Tibial nerve (tissue), 4 donors: ENCODE data around the gene CAP1. TPM values are rescaled to one million over a fixed set of nuclear protein-coding genes. Genes with fewer than 3 reads are reported as not detected.

ENCODE experiments used
- DNase-seq, 2 donors: peaks; one replicate each; pipeline ENCODE4 v3.0.0-alpha.2; 2019; ENCODE audit warnings: low spot score in 2 of 2
- H3K27ac ChIP-seq, 4 donors: fragments of 200-600 bp; sonication (generic) in 3 of 4; one replicate each; pipeline ENCODE4 v1.5.1; 2017 to 2019; ENCODE audit warnings: mild to moderate bottlenecking in 1 of 4
- H3K27me3 ChIP-seq, 2 donors: fragments of 200-600 bp; sonication (generic) in 1 of 2; one replicate each; pipeline versions ENCODE4 v1.5.1 to v1.6.0; 2017 to 2019
- H3K36me3 ChIP-seq, 3 donors: fragments of 200-600 bp; sonication (generic); one replicate each; pipeline ENCODE4 v1.5.1; 2018 to 2019
- H3K4me1 ChIP-seq, 4 donors: fragments of 200-600 bp; sonication (generic) in 3 of 4; one replicate each; pipeline ENCODE4 v1.5.1; 2017 to 2019
- H3K4me3 ChIP-seq, 4 donors: fragments of 200-600 bp; sonication (generic) in 3 of 4; one replicate each; pipeline ENCODE4 v1.5.1; 2017 to 2019; ENCODE audit warnings: mild to moderate bottlenecking in 1 of 4, moderate library complexity in 1 of 4
- H3K9me3 ChIP-seq, 4 donors: fragments of 200-600 bp; sonication (generic) in 3 of 4; one replicate each; pipeline ENCODE4 v1.5.1; 2017 to 2019
- CTCF ChIP-seq, 5 experiments: fragments of 200-600 bp in 3 of 5; fragments of 450-650 bp in 2 of 5; sonication (generic) in 3 of 5; IDR thresholded peaks; one replicate each; pipeline ENCODE4 v1.5.1; 2016 to 2019; ENCODE audit warnings: antibody characterized with exemption in 5 of 5, mild to moderate bottlenecking in 3 of 5, moderate library complexity in 2 of 5
- EP300 ChIP-seq, 2 donors: sonication (generic); formaldehyde crosslinking; IDR thresholded peaks; one replicate each; pipeline ENCODE4 v1.6.1; 2017; ENCODE audit warnings: antibody characterized with exemption in 2 of 2, mild to moderate bottlenecking in 1 of 2
- POLR2A ChIP-seq, 2 donors: fragments of 450-650 bp; IDR thresholded peaks; one replicate each; pipeline ENCODE4 v1.6.1; 2017; ENCODE audit warnings: antibody characterized with exemption in 2 of 2, mild to moderate bottlenecking in 2 of 2, moderate library complexity in 2 of 2
- WGBS, 2 donors: methylation state at CpG; one replicate each; pipeline ENCODE4 v1.1.5; 2018; 5-methylcytosine and 5-hydroxymethylcytosine counted together
- total RNA-seq, 4 donors: library from RNA; depleted of rRNA; stranded (reverse); fragments of >200 nt; gene quantifications; one replicate each; pipeline ENCODE4 v1.1.0, GENCODE V29; 2016

Gene CAP1
- total RNA-seq, 4 donors from 2014 or later: 210 to 281 (median 227) TPM

GRCh38 chr1:40011198-40011597, 29.3 kb upstream of the CAP1 start:
- Histone ChIP-seq H3K27me3 (no peaks in the 10 kb centered on the region), H3K27ac (no peak overlapping the region), H3K9me3 (no peaks in the 10 kb centered on the region), H3K4me3 (no peak overlapping the region), H3K4me1 (no peaks in the 10 kb centered on the region), H3K36me3 (no peaks in the 10 kb centered on the region)
- no peak for TF ChIP-seq EP300 (IDR thresholded peaks at IDR 0.05)
- TF ChIP-seq POLR2A (IDR thresholded peaks at IDR 0.05): no peak
- TF ChIP-seq CTCF (IDR thresholded peaks at IDR 0.05): no peak
- 94 to 98% methylated on average over 3 of the region's 3 CpGs for WGBS, 2 donors
- no peak for DNase-seq

- no peak for DNase-seq
- TF ChIP-seq POLR2A (IDR thresholded peaks at IDR 0.05) (no peak), EP300 (IDR thresholded peaks at IDR 0.05) (no peak), CTCF (IDR thresholded peaks at IDR 0.05) (no peak)
- Histone ChIP-seq H3K4me3 (no peak overlapping the region), H3K9me3 (no peaks in the 10 kb centered on the region), H3K4me1 (no peaks in the 10 kb centered on the region), H3K27ac (no peak overlapping the region), H3K36me3 (no peaks in the 10 kb centered on the region), H3K27me3 (no peaks in the 10 kb centered on the region)
- 70 to 79% methylated on average over 3 of the region's 3 CpGs for WGBS, 2 donors
These were observed 26.2 kb upstream of the CAP1 start for GRCh38 chr1:40014253-40014706.

GRCh38 chr1:40014812-40015594, 25.5 kb upstream of the CAP1 start:
- H3K27me3 ChIP-seq: no peaks in the 10 kb centered on the region
- DNase-seq: no peak
- 67 to 75% methylated on average over 10 of the region's 10 CpGs for WGBS, 2 donors
- no peak overlapping the region for H3K4me3 ChIP-seq
- no peak overlapping the region for H3K27ac ChIP-seq
- H3K4me1 ChIP-seq: no peaks in the 10 kb centered on the region
- TF ChIP-seq POLR2A (IDR thresholded peaks at IDR 0.05) (no peak), CTCF (IDR thresholded peaks at IDR 0.05) (no peak), EP300 (IDR thresholded peaks at IDR 0.05) (no peak)
- H3K36me3 ChIP-seq: no peaks in the 10 kb centered on the region
- no peaks in the 10 kb centered on the region for H3K9me3 ChIP-seq

- no peaks in the 10 kb centered on the region for H3K27me3 ChIP-seq
- no peak overlapping the region for H3K4me3 ChIP-seq
- DNase-seq: no peak
- no peak overlapping the region for H3K27ac ChIP-seq
- TF ChIP-seq EP300 (IDR thresholded peaks at IDR 0.05) (no peak), CTCF (IDR thresholded peaks at IDR 0.05) (no peak), POLR2A (IDR thresholded peaks at IDR 0.05) (no peak)
- WGBS, 2 donors: 68 to 81% methylated on average over 5 of the region's 5 CpGs
- H3K4me1 ChIP-seq: no peaks in the 10 kb centered on the region
- H3K36me3 ChIP-seq: no peaks in the 10 kb centered on the region
- no peaks in the 10 kb centered on the region for H3K9me3 ChIP-seq
These were observed 22.5 kb upstream of the CAP1 start for GRCh38 chr1:40017951-40018575.

- H3K27ac ChIP-seq: no peak overlapping the region
- 52 to 58% methylated on average over 4 of the region's 4 CpGs for WGBS, 2 donors
- H3K9me3 ChIP-seq: peaks cover 0 to 6% (median 0%) of the 10 kb centered on the region in 4 donors
- H3K4me1 ChIP-seq: no peaks in the 10 kb centered on the region
- H3K27me3 ChIP-seq: no peaks in the 10 kb centered on the region
- no peak for TF ChIP-seq CTCF (IDR thresholded peaks at IDR 0.05)
- TF ChIP-seq POLR2A (IDR thresholded peaks at IDR 0.05): no peak
- no peak for TF ChIP-seq EP300 (IDR thresholded peaks at IDR 0.05)
- DNase-seq: no peak
- H3K36me3 ChIP-seq: no peaks in the 10 kb centered on the region
- no peak overlapping the region for H3K4me3 ChIP-seq
These were observed 20.0 kb upstream of the CAP1 start for GRCh38 chr1:40020447-40021085.
